ENCODE measurements around the gene HS3ST5.

Gene HS3ST5

GRCh38 chr6:114144887-114145851 lies 197.7 kb downstream of the HS3ST5 start:
- no peak for DNase-seq

- DNase-seq, result no peak
Measured at GRCh38 chr6:114142258-114142657, 200.6 kb downstream of the HS3ST5 start.

- DNase-seq, result no peak
Measured at GRCh38 chr6:114140416-114140815, 202.4 kb downstream of the HS3ST5 start.

GRCh38 chr6:114138577-114139248 lies 204.1 kb downstream of the HS3ST5 start:
- DNase-seq, result no peak

GRCh38 chr6:114135363-114135971 lies 207.4 kb downstream of the HS3ST5 start:
- DNase-seq, result no peak

- DNase-seq, result no peak
Measured at GRCh38 chr6:114133816-114134215, 209.0 kb downstream of the HS3ST5 start.

DNA sequence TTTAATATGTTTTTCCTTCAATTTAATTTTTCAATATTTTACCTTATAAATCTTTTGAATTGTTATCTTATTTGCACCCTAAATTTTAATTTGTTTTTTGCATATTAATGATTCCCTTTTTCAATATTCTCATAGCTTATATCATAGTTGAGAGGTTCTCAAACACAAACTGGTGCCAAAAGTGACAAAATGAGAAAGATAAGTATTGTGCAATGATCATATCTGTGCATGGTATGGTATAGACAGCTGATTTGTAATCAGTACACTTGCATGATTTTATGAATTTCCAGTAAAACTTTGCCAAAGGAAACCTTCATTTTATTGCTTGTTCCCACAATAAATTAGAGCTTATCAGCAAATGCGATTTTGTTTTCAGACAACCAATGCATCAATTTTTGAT lies 210.9 kb downstream of the HS3ST5 start:
- DNase-seq, result no peak

- no peak for DNase-seq
Measured at GRCh38 chr6:114125576-114125975, 217.2 kb downstream of the HS3ST5 start.

- DNase-seq, result no peak
Measured at GRCh38 chr6:114121913-114122662, 220.7 kb downstream of the HS3ST5 start.

DNA sequence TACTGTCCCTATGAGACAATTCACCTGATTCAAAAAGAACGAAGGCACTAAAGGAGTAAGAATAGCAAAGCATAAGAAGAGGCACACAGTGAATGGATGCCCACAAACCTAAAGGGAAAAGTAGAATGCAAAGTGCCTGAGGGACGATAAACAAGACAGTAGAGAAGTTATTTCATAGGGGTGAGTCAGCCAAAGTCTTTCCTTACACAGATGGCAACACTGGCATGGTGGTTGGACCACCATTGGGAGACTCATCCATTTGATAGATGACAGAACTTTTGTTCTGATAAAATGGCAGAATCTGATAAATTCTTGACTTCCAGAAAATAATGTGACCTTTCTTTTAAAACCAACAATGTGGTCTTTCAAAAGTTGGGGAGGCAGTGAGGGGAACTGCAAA lies 223.8 kb downstream of the HS3ST5 start:
- no peak for DNase-seq

DNA sequence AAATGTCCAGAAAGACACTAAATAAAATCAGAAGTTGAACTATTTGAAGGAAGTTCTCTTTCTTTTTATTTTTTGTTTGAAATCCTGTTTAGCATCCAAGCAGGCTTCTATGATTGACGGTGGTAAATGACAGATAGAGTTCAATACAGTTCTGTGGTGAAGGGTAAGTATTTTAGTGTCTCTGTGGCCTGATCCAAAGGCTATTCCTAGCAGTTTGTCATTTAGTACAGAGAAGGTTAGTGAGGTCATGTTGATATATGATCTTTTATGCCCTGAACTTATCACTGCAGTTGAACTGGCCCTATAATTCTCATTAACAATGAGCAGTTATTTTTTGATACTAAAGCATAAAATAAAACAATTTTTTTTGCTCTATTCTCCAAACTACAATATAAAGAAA lies 227.2 kb downstream of the HS3ST5 start:
- DNase-seq, result no peak

GRCh38 chr6:114108119-114109002 lies 234.5 kb downstream of the HS3ST5 start:
- DNase-seq, result peak; percentile 12

GRCh38 chr6:114106020-114106419 lies 236.8 kb downstream of the HS3ST5 start:
- no peak for DNase-seq

GRCh38 chr6:114101255-114101654 lies 241.6 kb downstream of the HS3ST5 start:
- DNase-seq, result no peak

GRCh38 chr6:114100215-114100994 lies 242.4 kb downstream of the HS3ST5 start:
- DNase-seq, result no peak

- DNase-seq, result peak; percentile 71
Measured at GRCh38 chr6:114096561-114097172, 246.2 kb downstream of the HS3ST5 start.

DNA sequence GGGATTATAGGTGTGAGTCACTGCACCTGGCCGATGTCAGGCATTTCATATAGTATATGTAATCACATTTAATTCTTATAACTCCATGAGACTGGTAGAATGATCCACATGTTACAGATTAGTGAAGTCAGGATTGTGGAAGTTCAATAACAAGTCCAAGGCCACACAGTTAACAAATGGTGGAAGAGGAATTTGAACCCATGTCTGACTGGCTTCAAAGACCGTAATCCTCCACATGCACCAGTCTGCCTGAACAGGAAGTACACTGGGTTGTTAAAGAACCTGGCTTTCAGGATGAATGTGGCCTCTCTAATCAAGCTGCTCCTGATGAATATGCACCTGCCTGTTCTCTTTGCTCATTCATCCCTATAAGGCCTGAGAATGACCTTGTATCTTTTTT lies 249.9 kb downstream of the HS3ST5 start:
- no peak for DNase-seq

DNA sequence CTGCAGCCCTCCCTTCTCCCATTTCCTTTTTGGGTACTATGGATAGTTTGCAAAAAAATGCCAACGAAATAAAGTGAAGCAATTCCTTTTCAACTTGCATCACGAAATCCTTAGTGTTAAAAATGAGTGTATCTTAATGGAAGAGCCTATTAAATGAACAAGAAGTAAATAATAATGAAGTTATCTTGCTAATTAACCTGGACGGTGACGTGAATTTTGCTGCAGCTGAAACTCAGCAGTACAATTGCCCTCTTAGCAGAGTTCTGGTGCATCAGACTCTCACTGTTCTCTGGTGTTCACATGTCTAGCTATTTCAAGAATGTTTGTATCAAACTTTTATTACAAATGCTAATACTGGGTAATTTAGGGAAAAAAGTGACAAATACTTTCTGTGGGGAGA lies 252.2 kb downstream of the HS3ST5 start:
- no peak for DNase-seq

DNA sequence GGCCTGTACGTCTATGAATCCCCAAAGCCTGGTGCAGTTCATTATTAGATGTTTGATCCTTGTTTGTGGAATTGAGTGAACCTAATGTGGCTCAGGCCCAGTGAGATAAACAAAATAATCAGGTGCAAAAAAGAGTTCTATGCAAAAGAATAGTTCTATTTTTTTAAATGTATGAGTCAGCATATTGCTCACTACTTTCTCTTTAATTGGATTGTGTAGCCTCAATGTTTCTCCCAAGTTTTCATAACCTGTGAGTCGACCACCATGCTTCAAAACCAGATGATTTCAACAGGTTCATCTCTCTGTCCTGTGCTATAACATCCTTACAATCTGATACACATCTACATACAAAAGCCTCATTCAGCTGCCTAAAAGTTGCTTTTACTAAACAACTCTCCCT lies 255.3 kb downstream of the HS3ST5 start:
- DNase-seq, result no peak

GRCh38 chr6:114085211-114085610 lies 257.6 kb downstream of the HS3ST5 start:
- no peak for DNase-seq

Measured in NCI-H1105 (cell line).